ENCODE data around the gene MYADML2.

The MYADML2 gene

DNA sequence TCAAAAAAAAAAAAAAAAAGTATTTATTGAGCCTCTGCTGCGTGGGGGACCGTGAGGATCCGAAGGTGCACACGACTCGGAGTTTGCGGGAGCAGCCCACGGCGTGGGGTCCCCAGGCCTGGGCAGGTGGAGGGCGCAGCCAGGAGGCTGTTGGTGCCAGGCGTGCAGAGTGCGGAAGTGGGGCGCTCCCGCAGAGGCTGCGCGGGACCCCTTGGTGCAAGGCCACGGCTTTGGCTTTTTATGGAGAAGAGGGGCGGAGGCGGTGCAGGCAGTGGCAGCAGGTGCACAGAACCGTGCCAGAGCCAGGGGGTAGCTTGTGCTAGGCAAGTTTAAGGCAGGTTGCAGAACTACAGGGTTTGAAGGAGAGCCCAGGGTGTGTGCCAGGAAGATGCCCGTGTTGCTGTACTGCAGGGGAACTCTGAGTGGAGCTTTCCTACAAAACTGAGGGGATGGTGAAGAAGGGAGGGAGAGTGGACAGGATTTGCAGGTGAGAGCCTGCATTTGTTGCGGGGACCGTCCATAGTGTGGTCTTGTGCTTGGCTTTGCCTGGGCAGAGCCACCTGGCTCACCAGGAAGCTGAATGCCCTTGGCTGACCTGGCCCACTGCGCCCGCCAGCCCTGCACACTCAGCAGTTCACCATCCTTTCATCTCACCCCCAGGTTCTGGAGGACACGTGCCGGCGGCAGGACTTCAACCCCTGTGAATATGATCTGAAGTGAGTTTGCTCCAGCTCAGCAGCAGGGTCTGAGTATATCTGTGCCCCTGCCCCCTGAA, 31.7 kb upstream of the MYADML2 start:
- no peak for DNase-seq (ENCODE audit: low read depth in 2 of 2)

GRCh38 chr17:81977211-81977808, 30.3 kb upstream of the MYADML2 start, which contains the start of gene ASPSCR1:
Gene ASPSCR1, plus strand, starts transcription at chr17:81977629. Its CDS starts 18 bp downstream, at chr17:81977647.
- peak; percentile 81 to 90 for DNase-seq (ENCODE audit: low read depth in 2 of 2)

GRCh38 chr17:81976332-81977210, 29.5 kb upstream of the MYADML2 start:
- DNase-seq (ENCODE audit: low read depth in 2 of 2): no peak

- no peak for DNase-seq (ENCODE audit: low read depth in 2 of 2)
These were observed 26.4 kb upstream of the MYADML2 start for GRCh38 chr17:81973432-81973831.

DNA sequence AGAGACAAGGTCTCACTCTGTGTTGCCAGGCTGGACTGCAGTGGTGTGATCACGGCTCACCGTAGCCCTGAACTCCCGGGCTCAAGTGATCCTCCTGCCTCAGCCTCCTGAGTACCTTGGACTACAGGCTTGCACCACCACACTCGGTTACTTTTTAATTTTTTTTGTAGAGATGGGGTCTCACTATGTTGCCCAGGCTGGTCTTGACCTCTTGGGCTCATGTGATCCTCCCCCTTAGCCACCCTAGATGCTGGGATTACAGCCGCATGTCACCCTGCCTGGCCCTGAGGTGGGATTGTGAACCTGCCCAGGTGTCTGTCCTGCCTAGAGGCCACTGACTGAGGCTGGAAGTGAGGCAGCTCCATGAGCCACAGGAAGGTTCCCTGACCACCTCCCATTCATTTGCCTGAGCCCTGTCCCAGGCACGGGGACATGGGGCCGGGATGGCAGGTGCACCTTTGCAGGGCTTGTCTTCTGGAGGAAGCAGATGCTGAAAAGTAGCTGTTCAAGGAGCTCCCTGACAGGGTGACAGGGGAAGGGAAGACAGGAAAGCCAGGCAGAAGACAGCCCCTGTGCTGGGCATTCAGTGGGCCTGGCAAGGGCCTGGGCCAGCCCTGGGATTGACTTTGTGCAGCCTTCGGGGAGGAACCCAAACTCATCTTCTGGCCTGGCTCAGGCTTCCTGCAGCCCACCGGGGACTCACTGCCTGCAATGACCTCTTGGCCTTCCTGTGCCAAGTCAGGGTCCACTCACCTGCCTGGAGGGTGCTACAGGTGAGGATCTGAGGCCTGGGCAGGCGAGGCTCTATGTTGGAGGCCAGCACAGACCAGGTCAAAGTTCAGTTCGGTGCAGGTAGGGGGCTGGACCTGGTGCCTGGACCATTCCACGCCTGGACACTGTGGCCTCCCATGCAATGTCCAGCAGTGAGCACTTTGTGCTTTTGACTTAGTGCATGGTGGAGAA, 22.1 kb upstream of the MYADML2 start:
- DNase-seq (ENCODE audit: low read depth in 2 of 2): no peak

GRCh38 chr17:81968396-81968745, 21.3 kb upstream of the MYADML2 start:
- no peak for DNase-seq (ENCODE audit: low read depth in 2 of 2)

GRCh38 chr17:81967533-81968395, 20.7 kb upstream of the MYADML2 start:
- peak; percentile 67 to 78 for DNase-seq (ENCODE audit: low read depth in 2 of 2)

GRCh38 chr17:81967244-81967532, 20.2 kb upstream of the MYADML2 start:
- no peak for DNase-seq (ENCODE audit: low read depth in 2 of 2)

DNA sequence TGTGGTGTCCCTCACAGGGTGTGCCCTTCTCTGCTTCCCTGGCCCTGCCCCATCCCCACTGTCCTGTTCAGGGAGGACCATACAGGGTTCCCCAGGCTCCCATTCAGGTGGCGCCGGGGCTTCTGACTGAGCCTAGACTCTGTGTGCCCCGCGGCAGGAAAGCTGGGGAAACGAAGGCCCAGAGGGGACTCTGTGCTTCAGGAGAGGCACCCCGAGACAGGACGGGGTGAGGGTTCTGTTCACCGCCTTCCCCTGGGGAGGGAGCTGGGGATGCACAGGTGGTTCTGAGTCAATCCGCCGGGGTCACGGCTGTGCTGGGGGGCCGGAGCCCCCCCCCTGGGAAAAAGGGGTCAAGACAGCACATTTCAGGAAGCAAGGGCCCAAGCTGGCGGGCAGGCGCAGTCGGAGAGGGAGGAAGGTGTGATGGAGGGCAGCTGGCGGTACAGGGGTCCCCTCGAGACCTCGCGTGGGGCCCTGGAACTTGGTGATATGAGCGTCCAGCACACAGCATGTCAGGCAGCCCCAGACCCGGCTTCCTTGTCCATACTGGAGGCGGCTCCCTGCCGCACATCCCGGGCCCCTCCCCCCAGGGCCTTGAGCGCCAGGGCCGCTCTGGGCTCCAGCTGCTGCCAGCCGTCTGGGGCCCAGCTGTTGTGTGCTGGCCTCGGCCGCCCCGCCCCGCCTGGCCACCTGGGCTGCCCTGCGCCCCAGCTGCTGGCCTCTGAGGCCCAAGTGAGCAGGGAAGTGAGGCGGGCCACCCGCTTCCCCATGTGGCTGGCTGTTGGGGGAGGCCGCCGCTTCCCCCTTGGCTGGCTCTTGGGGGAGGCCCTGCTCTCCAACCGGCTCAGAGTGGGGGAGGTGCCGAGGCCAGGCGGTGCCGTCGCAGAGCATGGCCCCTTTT, 19.6 kb upstream of the MYADML2 start:
- DNase-seq (ENCODE audit: low read depth in 2 of 2): no peak

DNA sequence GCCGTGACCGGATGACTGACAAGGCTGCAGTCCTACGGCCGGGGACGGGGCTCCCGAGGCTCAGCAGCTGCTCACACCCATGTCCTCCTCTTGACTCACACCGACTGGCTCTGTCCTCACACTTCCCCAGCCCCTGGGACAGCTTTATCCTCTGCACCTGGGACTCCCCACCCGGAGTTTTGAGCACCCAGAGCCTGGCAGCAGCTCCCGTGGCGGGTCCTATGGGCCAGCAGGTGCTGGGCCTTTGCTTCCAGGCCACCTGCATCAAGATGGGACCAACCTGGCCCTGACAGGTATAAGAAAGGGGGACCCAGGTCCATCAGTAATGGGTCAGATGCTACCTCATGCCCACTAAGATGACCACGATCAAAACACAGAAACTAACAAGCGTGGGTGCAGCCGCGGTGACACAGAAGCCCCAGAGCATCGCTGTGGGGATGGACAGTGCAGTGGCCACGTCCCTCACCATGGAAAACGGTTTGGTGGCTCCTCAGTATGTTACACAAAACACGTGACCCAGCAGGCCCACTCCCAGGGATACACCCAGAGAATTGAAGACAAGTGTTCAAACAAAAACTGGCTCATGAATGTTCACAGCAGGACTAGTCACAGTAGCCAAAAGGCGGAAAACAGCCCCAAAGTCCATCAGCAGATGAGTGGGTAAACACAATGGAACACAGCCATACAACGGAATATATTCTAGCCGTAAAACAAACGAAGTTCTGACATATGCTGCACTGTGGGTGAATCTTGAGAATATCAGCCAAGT, 17.2 kb upstream of the MYADML2 start:
- DNase-seq (ENCODE audit: low read depth in 2 of 2): no peak

GRCh38 chr17:81962499-81963441, 15.7 kb upstream of the MYADML2 start:
- no peak for DNase-seq (ENCODE audit: low read depth in 2 of 2)

DNA sequence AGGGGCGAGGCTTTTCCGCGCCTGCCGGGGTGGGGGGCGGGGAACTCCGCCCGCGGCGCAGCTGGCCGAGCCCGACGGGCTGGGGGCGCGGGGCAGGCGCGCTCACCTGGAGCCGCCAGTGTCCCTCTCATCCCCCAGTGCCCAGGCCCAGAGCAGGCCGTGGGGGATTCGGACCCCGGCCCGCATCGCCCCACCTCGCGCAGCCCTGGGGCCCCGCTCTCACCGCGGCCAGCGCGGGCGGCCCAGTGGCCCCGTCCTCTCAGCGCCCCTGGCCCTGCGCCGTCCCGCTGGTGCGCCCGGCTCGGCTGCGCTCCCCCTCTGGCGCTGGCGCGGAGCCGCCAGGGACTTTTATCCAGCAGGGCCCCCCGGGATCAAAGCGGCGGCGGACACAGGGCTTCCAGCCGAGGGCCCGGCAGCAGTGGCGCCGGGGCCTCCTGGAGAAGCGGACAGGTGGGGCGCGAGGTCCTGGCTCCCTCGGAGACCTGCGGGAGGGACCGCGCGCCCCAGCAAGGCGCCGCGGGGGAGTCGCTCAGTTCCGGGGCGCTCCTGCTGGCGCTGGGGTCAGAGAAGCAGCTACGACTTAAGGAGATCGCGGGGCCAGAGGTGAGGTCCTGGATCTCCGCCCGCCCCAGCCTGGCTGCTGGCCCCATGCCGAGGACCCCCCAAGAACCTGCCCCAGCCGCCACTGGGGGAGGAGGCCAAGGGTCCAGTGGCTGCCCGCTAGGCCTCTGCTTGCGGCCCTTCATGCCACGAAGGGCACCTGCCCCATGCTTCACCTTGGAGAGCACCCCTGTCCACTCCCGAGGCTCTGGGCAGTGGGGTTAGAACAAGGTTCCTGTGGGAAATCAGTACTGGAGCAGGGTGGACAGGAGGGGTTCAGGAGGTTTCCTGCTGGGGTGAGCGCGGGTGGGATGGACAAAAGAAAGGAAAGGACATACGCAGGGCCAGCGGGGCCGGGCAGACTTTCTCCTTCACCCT, 14.8 kb upstream of the MYADML2 start:
- DNase-seq (ENCODE audit: low read depth in 2 of 2): no peak

GRCh38 chr17:81961087-81961511, 14.1 kb upstream of the MYADML2 start, which contains the start of gene NOTUM:
Gene NOTUM, minus strand, starts transcription at chr17:81961187. Its CDS starts 278 bp downstream, at chr17:81960909.
- no peak for DNase-seq (ENCODE audit: low read depth in 2 of 2)

DNA sequence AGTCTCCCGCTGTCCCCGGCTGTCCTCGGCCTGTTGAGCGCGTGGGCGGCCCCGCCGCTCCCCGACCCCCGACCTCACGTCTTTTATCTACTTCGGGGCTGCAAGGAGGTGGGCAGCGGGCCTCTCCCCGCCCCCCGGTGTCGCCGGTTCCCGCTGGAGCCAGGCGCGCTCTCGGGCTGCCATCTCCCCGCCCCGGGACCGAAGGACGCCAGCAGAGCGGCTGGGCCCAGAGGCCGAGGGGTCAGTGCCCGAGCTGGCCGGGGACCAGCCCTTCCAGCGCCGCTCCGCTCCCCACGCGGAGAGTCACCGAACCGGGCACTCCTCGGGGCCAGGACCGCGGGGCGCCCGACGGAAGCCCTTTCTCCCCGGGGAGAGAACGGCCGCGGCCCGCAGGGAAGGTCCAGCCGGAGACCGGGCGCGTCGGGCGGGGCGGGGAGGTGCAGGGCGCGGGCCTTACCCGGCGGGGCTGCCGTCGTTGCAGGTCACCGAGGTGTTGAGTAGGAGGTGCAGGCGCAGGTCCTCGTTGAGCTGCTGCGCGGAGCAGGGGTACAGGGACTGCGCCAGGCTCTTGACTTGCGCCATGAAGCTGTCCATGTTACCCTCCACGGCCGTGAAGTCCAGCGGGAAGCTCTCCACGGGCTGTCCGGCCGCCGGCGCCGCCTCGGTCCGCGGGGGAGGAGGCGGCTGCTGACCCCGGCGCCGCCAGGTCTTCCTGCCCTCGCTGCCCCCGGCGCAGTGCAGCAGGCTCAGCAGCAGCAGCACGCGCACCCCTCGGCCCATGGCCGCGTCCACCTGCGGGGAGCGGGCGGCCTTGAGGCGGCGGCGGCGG, 13.3 kb upstream of the MYADML2 start:
- no peak for DNase-seq (ENCODE audit: low read depth in 2 of 2)
